Heart left ventricle (tissue), 16 donors: ENCODE results near the gene AQP2. TPM values are rescaled to one million over a fixed set of nuclear protein-coding genes. Genes with fewer than 3 reads are reported as not detected.

Source experiments
- ATAC-seq, 4 donors: fragments of 200-7000 bp; cut with Tn5 transposase; one replicate each; pipeline ENCODE4 v1.9.1; 2020 to 2022; ENCODE audit warnings: moderate library complexity in 4 of 4, mild to moderate bottlenecking in 3 of 4, moderate number of reproducible peaks in 1 of 4
- DNase-seq, 5 donors: peaks; one replicate each; pipeline ENCODE4 v3.0.0-alpha.2; 2020
- H3K27ac ChIP-seq, 12 donors: fragments of 200-600 bp; sonication (generic) in 4 of 12; one replicate each; pipeline versions ENCODE4 v1.5.0 to v1.8.0; 2016 to 2022; ENCODE audit warnings: mild to moderate bottlenecking in 2 of 12
- H3K27me3 ChIP-seq, 9 donors: fragments of 200-600 bp; sonication (generic) in 2 of 9; one replicate each; pipeline versions ENCODE4 v1.5.1 to v1.8.0; 2016 to 2022; ENCODE audit warnings: mild to moderate bottlenecking in 3 of 9
- H3K36me3 ChIP-seq, 9 donors: fragments of 200-600 bp; sonication (generic) in 2 of 9; one replicate each; pipeline versions ENCODE4 v1.5.0 to v1.8.0; 2018 to 2022; ENCODE audit warnings: mild to moderate bottlenecking in 2 of 9
- H3K4me1 ChIP-seq, 12 donors: fragments of 200-600 bp; sonication (generic) in 4 of 12; one replicate each; pipeline versions ENCODE4 v1.5.0 to v1.8.0; 2016 to 2022; ENCODE audit warnings: mild to moderate bottlenecking in 3 of 12
- H3K4me3 ChIP-seq, 12 donors: fragments of 200-600 bp; sonication (generic) in 4 of 12; one replicate each; pipeline versions ENCODE4 v1.5.0 to v1.8.0; 2017 to 2022; ENCODE audit warnings: mild to moderate bottlenecking in 9 of 12, moderate library complexity in 4 of 12
- H3K9me3 ChIP-seq, 12 donors: fragments of 200-600 bp; sonication (generic) in 4 of 12; one replicate each; pipeline versions ENCODE4 v1.5.0 to v1.8.0; 2016 to 2022; ENCODE audit warnings: mild to moderate bottlenecking in 1 of 12
- POLR2A ChIP-seq, 2 donors: fragments of 450-650 bp; IDR thresholded peaks; one replicate each; pipeline ENCODE4 v1.6.1; 2017; ENCODE audit warnings: antibody characterized with exemption in 2 of 2, mild to moderate bottlenecking in 2 of 2, moderate library complexity in 2 of 2
- WGBS, 4 donors: extraction: QIAGEN DNeasy Blood & Tissue Kit in 2 of 4; methylation state at CpG; one replicate each; pipeline versions ENCODE4 v1.1.5 to v1.1.7; 2013 to 2018; 5-methylcytosine and 5-hydroxymethylcytosine counted together
- intact Hi-C, 10 donors: fragments of 100-400 bp; cut with DNase I; formaldehyde crosslinking; loops; one replicate each; pipeline versions ENCODE4 v1.11.1 to v1.14.2; 2022
- polyA plus RNA-seq, 2 donors: library from polyadenylated mRNA; stranded (reverse); fragments of 200-250 nt; gene quantifications; one replicate each; pipeline ENCODE4 v1.2.3, GENCODE V29; 2013
- total RNA-seq, 9 donors: library from RNA; depleted of rRNA in 2 of 9; stranded (reverse); fragments of >200 nt in 2 of 9; fragmentation: NEBNext Ultra II Directional in 3 of 9; extraction: Animal tissue kit (Norgen Biotek cat#: 25700) in 3 of 9; gene quantifications; one replicate each; pipeline versions ENCODE4 v1.1.0 to v1.2.4, GENCODE V29; 2016 to 2023
- TF ChIP-seq, protein P1 (sequence below), 12 donors: fragments of 200-600 bp; sonication (generic) in 4 of 12; IDR thresholded peaks; one replicate each; pipeline versions ENCODE4 v1.5.0 to v1.8.0; 2018 to 2022; ENCODE audit warnings: antibody characterized with exemption in 12 of 12, mild to moderate bottlenecking in 5 of 12
- donor health status: ischemic (EF 13 %, LVEDD 7.1; RV severe dilation, severe dysfunction).
- donor health status: healthy with polysubstance abuse.
- donor health status: DM: no; HTN: yes; CAD: no.
- donor health status: DM: no; HTN: no; CAD: no.
- donor health status: ischemic (EF 25% LVEDD 6.9; RV normal size, moderate dysfunction).
- donor health status: ischemic (EF 25% LVEDD 5.7; RV mildly dilated, moderate dysfunction).
- donor health status: healthy.
- donor health status: DM: yes; HTN: yes; CAD: no.
- donor health status: ischemic (EF 35%, LVEDD 5.7; RV mildly dilated, moderate dysfunction).
- donor health status: nonischemic (EF 11% LVEDD 7.7; RV severe dilation, severe dysfunction).
- donor health status: DM: yes; HTN: yes; CAD: no.
- donor health status: PGD.
- donor health status: ischemic (EF 29% LVEDD 5.4; RV normal size, mild dysfunction).
- donor health status: nonischemic (EF 23%, LVEDD 6.1; RV moderate dilation, normal function).

Gene AQP2
- total and polyA plus RNA-seq, 11 donors, result not detected

DNA sequence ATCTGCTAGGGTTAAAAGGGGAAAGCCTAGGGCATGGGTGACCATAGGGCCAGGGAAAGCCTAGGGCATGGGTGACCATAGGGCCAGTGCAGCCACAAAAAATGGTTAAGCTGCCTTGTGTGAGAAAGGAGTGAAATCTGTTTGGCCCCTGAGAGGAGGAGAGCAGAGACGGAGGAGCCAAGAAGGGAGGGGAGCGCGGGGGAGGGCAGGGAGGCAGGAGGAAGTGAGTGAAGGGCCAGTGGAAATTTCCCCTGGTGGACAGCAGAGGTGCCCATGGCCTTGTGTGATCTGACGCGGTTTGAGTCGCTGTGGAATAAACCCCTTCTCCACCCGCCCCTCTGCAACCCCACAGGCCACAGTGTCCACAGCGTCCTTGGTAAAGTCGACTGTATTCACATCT lies 21.6 kb downstream of the AQP2 start:
- no peak for TF ChIP-seq POLR2A (IDR thresholded peaks at IDR 0.05)
- peaks cover 0 to 28% (median 7%) of the 10 kb centered on the region in 9 donors for H3K27me3 ChIP-seq
- no peak for DNase-seq
- H3K9me3 ChIP-seq, result no peaks in the 10 kb centered on the region
- H3K4me3 ChIP-seq, result no peak overlapping the region
- no peak for ATAC-seq
- H3K4me1 ChIP-seq, result peaks cover 0 to 31% (median 13%) of the 10 kb centered on the region in 12 donors
- WGBS, 4 donors, result 67 to 85% (median 80%) methylated on average over 9 of the region's 9 CpGs
- H3K36me3 ChIP-seq, result no peaks in the 10 kb centered on the region
- no peak overlapping the region for H3K27ac ChIP-seq
- intact Hi-C loops, result loop anchor here in 1 of 10 donors (5.0 kb wide), 1 partner anchor 85 kb away; the partner anchor contains the start of gene ASIC1

DNA sequence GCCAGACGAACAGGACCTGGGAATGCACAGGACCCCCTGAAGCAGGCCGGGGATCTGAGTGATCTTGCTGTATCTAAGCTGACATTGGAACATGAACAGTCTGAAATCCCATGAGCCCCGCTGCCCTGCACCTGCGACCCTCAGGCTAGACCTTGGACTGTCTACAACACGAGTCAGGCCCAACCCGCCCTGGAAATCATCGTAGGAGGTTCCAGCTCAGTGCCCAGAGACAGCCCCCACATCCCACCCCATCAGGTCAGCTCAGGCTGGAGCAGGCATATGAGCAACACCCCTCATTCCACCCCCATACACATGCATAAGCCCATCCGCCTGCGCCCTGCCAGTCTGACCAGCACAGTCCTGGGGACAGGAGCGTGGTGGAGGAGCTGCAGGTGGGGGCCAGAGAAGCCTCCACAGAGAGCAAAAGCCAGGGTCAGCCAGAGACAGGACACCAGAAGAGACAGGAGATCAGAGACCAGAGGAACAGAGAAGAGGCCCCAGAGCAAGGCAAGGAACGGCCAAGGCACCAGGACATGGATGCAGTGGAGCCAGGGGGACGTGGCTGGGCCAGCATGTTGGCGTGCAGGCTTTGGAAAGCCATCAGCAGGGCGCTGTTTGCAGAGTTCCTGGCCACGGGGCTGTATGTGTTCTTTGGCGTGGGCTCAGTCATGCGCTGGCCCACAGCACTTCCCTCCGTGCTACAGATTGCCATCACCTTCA lies 22.3 kb downstream of the AQP2 start, which contains the start of gene AQP6:
Gene AQP6, plus strand, starts transcription at position 307 of the 720 bp plus-strand sequence. Its CDS starts 227 bp downstream, at position 534.
- H3K27me3 ChIP-seq, result peaks cover 0 to 22% (median 7%) of the 10 kb centered on the region in 9 donors
- intact Hi-C loops, result loop anchor here in 1 of 10 donors (5.0 kb wide), 1 partner anchor 84 kb away; the partner anchor contains the start of gene ASIC1
- no peak within 1 kb of the TSS for H3K27ac ChIP-seq
- no peak within 1 kb of the TSS for H3K4me3 ChIP-seq
- 75 to 92% (median 88%) methylated on average over 13 to 18 of the region's 18 CpGs for WGBS, 4 donors
- no peak for ATAC-seq
- no peaks in the 10 kb centered on the region for H3K9me3 ChIP-seq
- DNase-seq, result no peak
- no peaks in the 10 kb centered on the region for H3K36me3 ChIP-seq
- TF ChIP-seq, protein P1, sequence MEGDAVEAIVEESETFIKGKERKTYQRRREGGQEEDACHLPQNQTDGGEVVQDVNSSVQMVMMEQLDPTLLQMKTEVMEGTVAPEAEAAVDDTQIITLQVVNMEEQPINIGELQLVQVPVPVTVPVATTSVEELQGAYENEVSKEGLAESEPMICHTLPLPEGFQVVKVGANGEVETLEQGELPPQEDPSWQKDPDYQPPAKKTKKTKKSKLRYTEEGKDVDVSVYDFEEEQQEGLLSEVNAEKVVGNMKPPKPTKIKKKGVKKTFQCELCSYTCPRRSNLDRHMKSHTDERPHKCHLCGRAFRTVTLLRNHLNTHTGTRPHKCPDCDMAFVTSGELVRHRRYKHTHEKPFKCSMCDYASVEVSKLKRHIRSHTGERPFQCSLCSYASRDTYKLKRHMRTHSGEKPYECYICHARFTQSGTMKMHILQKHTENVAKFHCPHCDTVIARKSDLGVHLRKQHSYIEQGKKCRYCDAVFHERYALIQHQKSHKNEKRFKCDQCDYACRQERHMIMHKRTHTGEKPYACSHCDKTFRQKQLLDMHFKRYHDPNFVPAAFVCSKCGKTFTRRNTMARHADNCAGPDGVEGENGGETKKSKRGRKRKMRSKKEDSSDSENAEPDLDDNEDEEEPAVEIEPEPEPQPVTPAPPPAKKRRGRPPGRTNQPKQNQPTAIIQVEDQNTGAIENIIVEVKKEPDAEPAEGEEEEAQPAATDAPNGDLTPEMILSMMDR (IDR thresholded peaks at IDR 0.05), result no peak
- TF ChIP-seq POLR2A (IDR thresholded peaks at IDR 0.05), result no peak
- peaks cover 0 to 24% (median 7%) of the 10 kb centered on the region in 12 donors for H3K4me1 ChIP-seq

DNA sequence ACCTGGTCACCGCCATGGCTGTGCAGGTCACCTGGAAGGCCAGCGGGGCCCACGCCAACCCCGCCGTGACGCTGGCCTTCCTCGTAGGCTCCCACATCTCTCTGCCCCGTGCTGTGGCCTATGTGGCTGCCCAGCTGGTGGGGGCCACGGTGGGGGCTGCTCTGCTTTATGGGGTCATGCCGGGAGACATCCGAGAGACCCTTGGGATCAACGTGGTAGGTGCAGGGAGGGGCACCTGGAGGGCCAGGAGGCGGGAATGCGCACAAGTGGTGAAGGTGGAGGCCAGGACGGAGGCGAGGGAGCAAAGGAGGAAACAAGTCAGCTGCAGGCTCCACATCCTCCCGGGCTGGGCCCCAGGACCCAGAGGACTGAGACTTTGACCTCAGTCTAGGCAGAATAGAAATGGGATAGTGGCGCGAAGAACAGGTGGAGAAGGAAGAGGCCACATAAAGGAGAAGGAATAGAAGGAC lies 22.9 kb downstream of the AQP2 start:
- ATAC-seq (no peak), DNase-seq (no peak)
- no peak overlapping the region for H3K4me3 ChIP-seq
- peaks cover 0 to 20% (median 5%) of the 10 kb centered on the region in 9 donors for H3K27me3 ChIP-seq
- no peaks in the 10 kb centered on the region for H3K36me3 ChIP-seq
- TF ChIP-seq, protein P1 (IDR thresholded peaks at IDR 0.05), result no peak
- TF ChIP-seq POLR2A (IDR thresholded peaks at IDR 0.05), result no peak
- WGBS, 4 donors, result 83 to 88% (median 85%) methylated on average over 17 to 19 of the region's 19 CpGs
- no peak overlapping the region for H3K27ac ChIP-seq
- intact Hi-C loops, result loop anchor here in 1 of 10 donors (5.0 kb wide), 1 partner anchor 84 kb away; the partner anchor contains the start of gene ASIC1
- no peaks in the 10 kb centered on the region for H3K9me3 ChIP-seq
- H3K4me1 ChIP-seq, result peaks cover 0 to 23% (median 7%) of the 10 kb centered on the region in 12 donors

DNA sequence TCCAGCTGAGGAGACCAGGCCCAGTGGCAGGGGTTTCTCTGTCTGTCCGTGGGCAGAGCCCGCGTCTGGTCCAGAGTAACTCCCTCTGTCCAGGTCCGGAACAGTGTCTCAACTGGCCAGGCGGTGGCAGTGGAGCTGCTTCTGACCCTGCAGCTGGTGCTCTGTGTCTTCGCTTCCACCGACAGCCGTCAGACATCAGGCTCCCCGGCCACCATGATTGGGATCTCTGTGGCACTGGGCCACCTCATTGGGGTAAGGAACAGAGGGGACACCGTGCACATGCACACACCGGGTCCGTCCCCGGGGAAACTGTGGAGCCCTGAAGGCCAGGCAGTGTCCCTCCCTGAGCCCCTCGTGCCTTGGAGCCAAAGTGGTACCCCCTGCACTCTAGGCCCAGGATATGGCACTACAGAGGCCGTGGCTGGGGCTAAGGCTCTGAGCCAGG lies 23.7 kb downstream of the AQP2 start:
- Histone ChIP-seq H3K4me3 (no peak overlapping the region), H3K9me3 (no peaks in the 10 kb centered on the region), H3K27me3 (peaks cover 0 to 20% (median under 1%) of the 10 kb centered on the region in 9 donors), H3K4me1 (peaks cover 0 to 23% (median 7%) of the 10 kb centered on the region in 12 donors), H3K36me3 (no peaks in the 10 kb centered on the region), H3K27ac (peak overlapping the region in 1 of 12 donors; percentile 75)
- ATAC-seq (peak; percentile 81 to 93 (median 88)), DNase-seq (peak; percentile 70 to 81 (median 79))
- intact Hi-C loops, result loop anchor here in 2 of 10 donors (2.0 to 5.0 kb wide), 2 partner anchors 83 kb away; partner anchors contain the start of gene ASIC1 (in 2 of the 2)
- TF ChIP-seq POLR2A (IDR thresholded peaks at IDR 0.05), result no peak
- TF ChIP-seq, protein P1 (IDR thresholded peaks at IDR 0.05), result peak; percentile 37 to 69 (median 52)
- 24 to 28% (median 27%) methylated on average over 13 to 15 of the region's 15 CpGs for WGBS, 4 donors
